Body of pancreas (tissue), 4 donors: Measurements from ENCODE around the gene ANKRD34A.

ENCODE experiments used
- CTCF ChIP-seq, 7 experiments: fragments of 450-650 bp in 4 of 7; fragments of 200-600 bp in 3 of 7; sonication (generic) in 3 of 7; IDR thresholded peaks; one replicate each; pipeline ENCODE4 v1.5.1; 2016 to 2019; ENCODE audit warnings: antibody characterized with exemption in 7 of 7
- POLR2A ChIP-seq, 3 donors: fragments of 450-650 bp; IDR thresholded peaks; one replicate each; pipeline ENCODE4 v1.6.1; 2016; ENCODE audit warnings: antibody characterized with exemption in 3 of 3, mild to moderate bottlenecking in 2 of 3

GRCh38 chr1:145918992-145919939 lies 45.1 kb downstream of the ANKRD34A start:
- TF ChIP-seq CTCF (IDR thresholded peaks at IDR 0.05) (peak in 4 of 7 experiments; percentile 1 to 26 (median 18)), POLR2A (IDR thresholded peaks at IDR 0.05) (peak; percentile 17 to 71 (median 71))
